Glutamatergic neuron (in vitro differentiated cells): Measurements from ENCODE around the gene NUP210. TPM values are rescaled to one million over a fixed set of nuclear protein-coding genes. Genes with fewer than 3 reads are reported as not detected.
A peak's percentile ranks its signal among the peaks of the same experiment; 100 is the strongest.

Experiments used
- DNase-seq: peaks from one replicate; pipeline ENCODE4 v3.0.0; 2022
- H3K27ac Mint-ChIP-seq: one replicate; pipeline ENCODE4 v1.8.0; 2020; ENCODE audit warnings: mild to moderate bottlenecking, mixed read lengths, inconsistent platforms; ENCODE audit not compliant: unreplicated experiment
- H3K27me3 Mint-ChIP-seq: one replicate; pipeline ENCODE4 v1.8.0; 2020; ENCODE audit warnings: mild to moderate bottlenecking, moderate library complexity, mixed read lengths, inconsistent platforms; ENCODE audit not compliant: unreplicated experiment
- H3K36me3 Mint-ChIP-seq: one replicate; pipeline ENCODE4 v1.8.0; 2020; ENCODE audit warnings: mild to moderate bottlenecking, mixed read lengths, inconsistent platforms; ENCODE audit not compliant: unreplicated experiment
- H3K4me1 Mint-ChIP-seq: one replicate; pipeline ENCODE4 v1.8.0; 2020; ENCODE audit warnings: mild to moderate bottlenecking, low read depth, mixed read lengths, inconsistent platforms; ENCODE audit not compliant: unreplicated experiment
- H3K4me3 Mint-ChIP-seq: one replicate; pipeline ENCODE4 v1.8.0; 2020; ENCODE audit warnings: mild to moderate bottlenecking, mixed read lengths, inconsistent platforms; ENCODE audit not compliant: unreplicated experiment
- H3K9me3 Mint-ChIP-seq: one replicate; pipeline ENCODE4 v1.8.0; 2020; ENCODE audit warnings: mild to moderate bottlenecking, moderate library complexity, mixed read lengths, inconsistent platforms; ENCODE audit not compliant: unreplicated experiment
- CTCF ChIP-seq: fragments of 200-600 bp; sonication (generic); IDR thresholded peaks from one replicate; pipeline ENCODE4 v1.5.0; 2021; ENCODE audit not compliant: partially characterized antibody, unreplicated experiment
- total RNA-seq: library from RNA; stranded (reverse); fragmentation: NEBNext Ultra II Directional; extraction: Animal tissue kit (Norgen Biotek cat#: 25700); gene quantifications from one replicate; pipeline ENCODE4 v1.2.1, GENCODE V29; 2021; ENCODE audit not compliant: unreplicated experiment

NUP210 gene
- total RNA-seq, 1 donor from 2014 or later: 2.4 TPM

- no peak for TF ChIP-seq CTCF
- Mint-ChIP-seq H3K27ac (no peak overlapping the region), H3K9me3 (peaks cover 7% of the 10 kb centered on the region), H3K4me3 (peak overlapping the region; percentile 79), H3K36me3 (peaks cover 15% of the 10 kb centered on the region), H3K27me3 (peaks cover 17% of the 10 kb centered on the region), H3K4me1 (peaks cover 4% of the 10 kb centered on the region)
- no peak for DNase-seq
Measured at GRCh38 chr3:13283877-13284264, 136.3 kb downstream of the NUP210 start.

- peak; percentile 62 for DNase-seq
- H3K4me1 Mint-ChIP-seq: peaks cover 4% of the 10 kb centered on the region
Measured at GRCh38 chr3:13282986-13283876, 136.9 kb downstream of the NUP210 start.

GRCh38 chr3:13282358-13282985, 137.7 kb downstream of the NUP210 start:
- peaks cover 15% of the 10 kb centered on the region for H3K36me3 Mint-ChIP-seq
- H3K27ac Mint-ChIP-seq: no peak overlapping the region
- peak; percentile 48 for DNase-seq
- TF ChIP-seq CTCF: no peak
- peaks cover 10% of the 10 kb centered on the region for H3K4me1 Mint-ChIP-seq
- H3K27me3 Mint-ChIP-seq: peaks cover 18% of the 10 kb centered on the region
- no peak overlapping the region for H3K4me3 Mint-ChIP-seq
- peaks cover 9% of the 10 kb centered on the region for H3K9me3 Mint-ChIP-seq

More at GRCh38 chr3:13282986-13283876, 136.9 kb downstream of the NUP210 start:
- TF ChIP-seq CTCF: peak; percentile 26
- Mint-ChIP-seq H3K27me3 (peaks cover 17% of the 10 kb centered on the region), H3K36me3 (peaks cover 15% of the 10 kb centered on the region), H3K27ac (peak overlapping the region; percentile 43), H3K9me3 (peaks cover 7% of the 10 kb centered on the region), H3K4me3 (peak overlapping the region; percentile 83)

DNA sequence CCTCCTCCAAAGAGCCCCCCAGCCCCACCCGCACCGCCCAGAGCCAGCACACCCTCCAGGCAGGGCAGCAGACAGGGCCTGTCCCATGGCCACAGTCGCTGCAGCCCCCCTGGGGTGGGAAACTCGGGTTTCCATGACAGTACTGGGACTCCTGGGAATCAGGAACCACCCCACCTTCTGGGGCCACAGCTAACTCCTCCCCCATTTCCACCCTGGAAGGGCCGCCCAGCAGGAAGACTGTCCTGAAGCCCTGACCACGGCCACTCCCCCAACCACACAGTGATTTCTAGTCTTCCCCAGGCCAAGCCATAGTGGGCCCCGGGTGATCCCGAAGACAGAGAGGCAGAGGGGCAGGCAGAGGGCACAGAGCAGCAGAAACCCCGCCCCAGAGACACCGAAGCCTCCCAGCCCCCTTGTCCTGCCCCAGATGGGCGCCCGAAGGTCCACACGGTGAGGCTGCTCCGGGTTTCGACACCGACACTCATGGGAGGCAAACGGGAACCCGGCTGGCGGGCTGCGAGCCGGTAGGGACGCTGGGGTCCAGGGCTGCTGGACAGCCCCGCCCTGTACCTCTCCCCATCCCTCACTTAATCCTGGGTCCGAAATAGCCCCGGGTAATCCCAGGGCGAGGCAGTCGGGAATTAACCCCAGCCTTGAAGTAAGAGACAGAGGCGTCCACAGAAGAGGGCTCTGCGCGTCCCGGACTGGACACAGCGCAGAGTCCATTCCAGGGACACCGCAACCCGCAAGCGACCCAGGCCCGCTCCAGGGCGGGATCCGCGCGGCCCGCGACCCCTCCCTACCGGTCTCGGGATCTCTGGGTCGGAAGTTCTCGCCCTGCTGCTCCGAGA, 138.4 kb downstream of the NUP210 start:
- Mint-ChIP-seq H3K36me3 (peaks cover 15% of the 10 kb centered on the region), H3K4me3 (peak overlapping the region; percentile 78), H3K9me3 (peaks cover 16% of the 10 kb centered on the region), H3K4me1 (peaks cover 14% of the 10 kb centered on the region), H3K27me3 (peaks cover 19% of the 10 kb centered on the region), H3K27ac (no peak overlapping the region)
- no peak for TF ChIP-seq CTCF
- DNase-seq: no peak
